H1 (cell line): ENCODE measurements around the gene OR2Z1. TPM values are rescaled to one million over a fixed set of nuclear protein-coding genes. Genes with fewer than 3 reads are reported as not detected.

Experiments
- CTCF ChIA-PET: fragments of 300-600 bp; sonication (Branson Sonifier 250); formaldehyde crosslinking; loops from one replicate; lab custom pipeline; 2021; ENCODE audit not compliant: partially characterized antibody; lab: Charles Lee
- POLR2A ChIA-PET: fragments of 300-600 bp; sonication (Branson Sonifier 250); formaldehyde crosslinking; loops from one replicate; lab custom pipeline; 2021; ENCODE audit warnings: inconsistent platforms; ENCODE audit not compliant: partially characterized antibody; lab: Charles Lee
- DNase-seq, 2 experiments: peaks; one replicate each; pipeline versions ENCODE4 v3.0.0 to v3.0.0-alpha.2; 2010 to 2022; ENCODE audit warnings: low spot score in 2 of 2, low read depth in 1 of 2, mixed read lengths in 1 of 2
- FAIRE-seq: peaks from 2 replicates; lab custom pipeline; 2011; peaks lifted over from hg19 to GRCh38; lab: Jason Lieb, UNC
- H2AFZ ChIP-seq: 2 replicates; pipeline ENCODE4 v1.8.1; 2012; ENCODE audit warnings: low read length, inconsistent platforms
- H2AK5ac ChIP-seq: 2 replicates; pipeline ENCODE4 v1.6.1; 2013; ENCODE audit warnings: low read depth, low read length
- H2BK120ac ChIP-seq: replicated peaks from 2 replicates; pipeline ENCODE3; 2013; ENCODE audit warnings: low read depth, low read length, inconsistent platforms
- H2BK12ac ChIP-seq: 2 replicates; pipeline ENCODE4 v1.6.1; 2013; ENCODE audit warnings: low read depth, low read length
- H2BK15ac ChIP-seq: 2 replicates; pipeline ENCODE4 v1.6.1; 2013; ENCODE audit warnings: low read length
- H2BK20ac ChIP-seq: 2 replicates; pipeline ENCODE4 v1.6.1; 2013; ENCODE audit warnings: low read length
- H2BK5ac ChIP-seq: 2 replicates; pipeline ENCODE4 v1.6.1; 2013; ENCODE audit warnings: low read depth, low read length
- H3K14ac ChIP-seq: 2 replicates; pipeline ENCODE4 v1.6.1; 2013; ENCODE audit warnings: inconsistent platforms; ENCODE audit not compliant: insufficient read length
- H3K18ac ChIP-seq: 2 replicates; pipeline ENCODE4 v1.6.1; 2013; ENCODE audit warnings: low read length; ENCODE audit errors: extremely low read depth
- H3K23ac ChIP-seq: 2 replicates; pipeline ENCODE4 v1.6.1; 2013; ENCODE audit warnings: inconsistent platforms; ENCODE audit not compliant: insufficient read length
- H3K23me2 ChIP-seq: 2 replicates; pipeline ENCODE4 v1.6.1; 2013; ENCODE audit warnings: low read depth, low read length
- H3K27ac ChIP-seq: 2 replicates; pipeline ENCODE4 v1.6.1; 2011; ENCODE audit warnings: low read depth, low read length, inconsistent platforms
- H3K27me3 ChIP-seq, 4 experiments: replicated peaks in 1 of 4; 1 replicate in 1 of 4; 2 replicates in 3 of 4; pipeline versions ENCODE4 v1.6.1 to v1.8.1; 2011 to 2013; ENCODE audit warnings: low read length in 3 of 4, mild to moderate bottlenecking in 3 of 4, inconsistent platforms in 2 of 4, mixed read lengths in 2 of 4, moderate library complexity in 1 of 4; ENCODE audit not compliant: control insufficient read depth in 3 of 4, insufficient read depth in 3 of 4; ENCODE audit errors: extremely low read depth in 1 of 4
- H3K36me3 ChIP-seq, 4 experiments: 2 replicates each; pipeline versions ENCODE4 v1.6.1 to v1.8.1; 2011 to 2013; ENCODE audit warnings: mild to moderate bottlenecking in 4 of 4, low read length in 3 of 4, moderate library complexity in 2 of 4, control low read depth in 1 of 4, inconsistent platforms in 1 of 4; ENCODE audit not compliant: insufficient read depth in 4 of 4, control insufficient read depth in 2 of 4
- H3K4ac ChIP-seq: replicated peaks from 2 replicates; pipeline ENCODE3; 2013; ENCODE audit warnings: low read length, low read depth, mixed read lengths, inconsistent platforms; ENCODE audit not compliant: insufficient read length
- H3K4me1 ChIP-seq, 4 experiments: replicated peaks in 1 of 4; 1 replicate in 1 of 4; 2 replicates in 3 of 4; pipeline versions ENCODE4 v1.6.1 to v1.8.1; 2011 to 2013; ENCODE audit warnings: low read length in 3 of 4, inconsistent platforms in 2 of 4, mixed read lengths in 1 of 4; ENCODE audit not compliant: insufficient read depth in 4 of 4, control insufficient read depth in 3 of 4
- H3K4me2 ChIP-seq, 2 experiments: 2 replicates each; pipeline versions ENCODE4 v1.6.1 to v1.8.1; 2011 to 2013; ENCODE audit warnings: low read depth in 2 of 2, low read length in 2 of 2, control low read depth in 1 of 2, inconsistent platforms in 1 of 2, mild to moderate bottlenecking in 1 of 2; ENCODE audit not compliant: insufficient read depth in 1 of 2
- H3K4me3 ChIP-seq, 4 experiments: fragments of 200-600, 300-600 bp in 1 of 4; sonication (generic), shearing (Covaris generic), sonication (Bioruptor Twin) in 1 of 4; 2 replicates each; pipeline versions ENCODE4 v1.5.1 to v1.8.1; 2011 to 2016; ENCODE audit warnings: low read length in 4 of 4, low read depth in 3 of 4, control low read depth in 2 of 4, inconsistent platforms in 2 of 4, mild to moderate bottlenecking in 2 of 4, mixed read lengths in 1 of 4, moderate library complexity in 1 of 4; ENCODE audit not compliant: insufficient read depth in 2 of 4; ENCODE audit errors: extremely low read depth in 1 of 4
- H3K56ac ChIP-seq: replicated peaks from 2 replicates; pipeline ENCODE3; 2013; ENCODE audit warnings: low read depth, mild to moderate bottlenecking, mixed read lengths, low read length, inconsistent platforms; ENCODE audit not compliant: insufficient read length
- H3K79me1 ChIP-seq: 2 replicates; pipeline ENCODE4 v1.6.1; 2013; ENCODE audit warnings: low read depth, low read length, control low read depth
- H3K79me2 ChIP-seq, 2 experiments: 2 replicates each; pipeline versions ENCODE4 v1.6.1 to v1.8.1; 2012 to 2013; ENCODE audit warnings: low read length in 2 of 2, mild to moderate bottlenecking in 2 of 2, inconsistent platforms in 1 of 2; ENCODE audit not compliant: insufficient read depth in 2 of 2, control insufficient read depth in 1 of 2
- H3K9ac ChIP-seq, 4 experiments: replicated peaks in 1 of 4; 1 replicate in 1 of 4; 2 replicates in 3 of 4; pipeline versions ENCODE4 v1.6.1 to v1.8.1; 2011 to 2013; ENCODE audit warnings: low read depth in 3 of 4, low read length in 3 of 4, control low read depth in 2 of 4, mild to moderate bottlenecking in 2 of 4, moderate library complexity in 2 of 4, inconsistent platforms in 1 of 4; ENCODE audit errors: extremely low read depth in 1 of 4
- H3K9me3 ChIP-seq, 2 experiments: 2 replicates each; pipeline versions ENCODE4 v1.6.1 to v1.8.1; 2012 to 2013; ENCODE audit warnings: mild to moderate bottlenecking in 2 of 2, moderate library complexity in 2 of 2, control low read depth in 1 of 2, inconsistent platforms in 1 of 2, low read depth in 1 of 2, low read length in 1 of 2, mixed read lengths in 1 of 2; ENCODE audit not compliant: insufficient read depth in 2 of 2
- H4K20me1 ChIP-seq, 2 experiments: replicated peaks in 1 of 2; 2 replicates each; pipeline versions ENCODE3 to v1.8.1; 2011 to 2013; ENCODE audit warnings: inconsistent platforms in 2 of 2, low read length in 2 of 2, mild to moderate bottlenecking in 1 of 2; ENCODE audit not compliant: insufficient read depth in 2 of 2, control insufficient read depth in 1 of 2
- H4K5ac ChIP-seq: 2 replicates; pipeline ENCODE4 v1.6.1; 2013; ENCODE audit warnings: low read length, low read depth, mixed read lengths, inconsistent platforms; ENCODE audit not compliant: insufficient read length
- H4K8ac ChIP-seq: 2 replicates; pipeline ENCODE4 v1.8.0; 2013; ENCODE audit warnings: mild to moderate bottlenecking, moderate library complexity, low read length, inconsistent platforms; ENCODE audit not compliant: insufficient read depth; ENCODE audit errors: extremely low read depth
- H4K91ac ChIP-seq: replicated peaks from 2 replicates; pipeline ENCODE3; 2013; ENCODE audit warnings: low read length, mixed read lengths, inconsistent platforms; ENCODE audit not compliant: insufficient read length
- ATF2 ChIP-seq: IDR thresholded peaks from 2 replicates; pipeline ENCODE4 v1.6.1; 2012; ENCODE audit warnings: low read length, inconsistent platforms
- CHD1 ChIP-seq: IDR thresholded peaks from 2 replicates; pipeline ENCODE4 v1.6.1; 2012; ENCODE audit warnings: low read depth, low read length, improper control_type of control experiment
- CTBP2 ChIP-seq: IDR thresholded peaks from 2 replicates; pipeline ENCODE4 v1.7.0; 2011; ENCODE audit warnings: borderline replicate concordance, mild to moderate bottlenecking, moderate library complexity, mixed read lengths, low read length; ENCODE audit not compliant: insufficient read depth, insufficient read length
- GABPA ChIP-seq: IDR thresholded peaks from 2 replicates; pipeline ENCODE4 v1.6.1; 2011; ENCODE audit warnings: mild to moderate bottlenecking, low read length, moderate library complexity, borderline replicate concordance; ENCODE audit not compliant: insufficient read depth
- GTF2F1 ChIP-seq: IDR thresholded peaks from 2 replicates; pipeline ENCODE4 v1.6.1; 2012; ENCODE audit warnings: low read depth, low read length, improper control_type of control experiment, borderline replicate concordance
- POLR2A ChIP-seq, 2 experiments: IDR thresholded peaks; 1 replicate in 1 of 2; 2 replicates in 1 of 2; pipeline ENCODE4 v1.6.1; 2011; ENCODE audit warnings: low read depth in 2 of 2, low read length in 2 of 2, mild to moderate bottlenecking in 2 of 2; ENCODE audit errors: control extremely low read depth in 1 of 2
- POU5F1 ChIP-seq: IDR thresholded peaks from 2 replicates; pipeline ENCODE4 v1.6.1; 2011; ENCODE audit warnings: low read depth, mild to moderate bottlenecking, low read length, moderate library complexity
- SAP30 ChIP-seq: fragments of 300-600 bp; sonication (generic); IDR thresholded peaks from 2 replicates; pipeline ENCODE4 v1.7.1; 2012; ENCODE audit warnings: low read length, moderate library complexity, mild to moderate bottlenecking, inconsistent platforms; ENCODE audit not compliant: insufficient read depth, insufficient replicate concordance
- TAF7 ChIP-seq: optimal IDR thresholded peaks from 2 replicates; pipeline ENCODE3; 2011; ENCODE audit warnings: low read depth, mild to moderate bottlenecking, inconsistent platforms, low read length, moderate library complexity, borderline replicate concordance
- WGBS, 2 experiments: shearing (Covaris generic) in 1 of 2; methylation state at CpG; one replicate each; pipeline versions ENCODE4 v1.1.6 to v1.1.7; 2013 to 2015; ENCODE audit warnings: low lambda C conversion rate in 2 of 2, mixed read lengths in 2 of 2, inconsistent platforms in 1 of 2, low coverage in 1 of 2, missing lambda C conversion rate in 1 of 2; ENCODE audit not compliant: insufficient replicate concordance in 2 of 2, insufficient coverage in 1 of 2, insufficient read length in 1 of 2; ENCODE audit errors: extremely low coverage in 1 of 2, missing lambda C conversion rate in 1 of 2; 5-methylcytosine and 5-hydroxymethylcytosine counted together
- polyA plus RNA-seq, 7 experiments: library from polyadenylated mRNA; depleted of rRNA in 3 of 7; stranded (reverse) in 5 of 7; unstranded in 2 of 7; fragments of >200 nt in 5 of 7; fragments of 200-250 nt in 2 of 7; gene quantifications; 1 replicate in 5 of 7; 2 replicates in 1 of 7; 4 replicates in 1 of 7; pipeline versions ENCODE4 v1.2.1 to v1.2.3, GENCODE V29; 2011 to 2013; ENCODE audit warnings: missing spikeins in 2 of 7, mixed read lengths in 2 of 7
- total RNA-seq: library from RNA; stranded (reverse); fragmentation: NEBNext Ultra II Directional; extraction: Animal tissue kit (Norgen Biotek cat#: 25700); gene quantifications from 2 replicates; pipeline ENCODE4 v1.2.1, GENCODE V29; 2021

OR2Z1 gene
- total and polyA plus RNA-seq, 2 of the 8 experiments (the other 6 are each of a cell fraction or from before 2014, with no cell fraction given) = not detected

- no peak overlapping the region for H3K9ac ChIP-seq
- ChIA-PET CTCF (interaction anchor here (1.0 to 4.6 kb wide), 3 partner anchors 36 to 51 kb away, joined by 3 to 41 read pairs (median 4); no protein-coding TSS in a partner anchor), POLR2A (no interaction called here)
- H3K23me2 ChIP-seq = no peaks in the 10 kb centered on the region; the same call in 1 of the 2 replicates
- WGBS, 2 experiments = 81% methylated on average over 5 of the region's 6 CpGs; no CpG with 5 or more reads in 1 of the 2 experiments
- DNase-seq = no peak
- H3K56ac ChIP-seq = no peak overlapping the region
- H2BK12ac ChIP-seq = no peak overlapping the region
- H3K4ac ChIP-seq = no peak overlapping the region
- no peaks in the 10 kb centered on the region for H4K20me1 ChIP-seq
- H4K91ac ChIP-seq = no peak overlapping the region
- H3K4me3 ChIP-seq = no peak overlapping the region
- no peak overlapping the region for H2AK5ac ChIP-seq
- no peaks in the 10 kb centered on the region for H3K4me1 ChIP-seq
- no peaks in the 10 kb centered on the region for H3K79me1 ChIP-seq
- no peak overlapping the region for H2BK5ac ChIP-seq
- no peak overlapping the region for H3K27ac ChIP-seq
- no peak overlapping the region for H2AFZ ChIP-seq
- no peak for FAIRE-seq
- no peak overlapping the region for H4K5ac ChIP-seq
- H3K36me3 ChIP-seq = no peaks in the 10 kb centered on the region
- no peak overlapping the region for H2BK20ac ChIP-seq
- peaks cover 9 to 15% of the 10 kb centered on the region in 2 experiments; a peak in 2 of 4 replicates for H3K9me3 ChIP-seq
- no peak overlapping the region for H4K8ac ChIP-seq
- no peak overlapping the region for H3K18ac ChIP-seq
- H2BK120ac ChIP-seq = no peak overlapping the region
- no peak overlapping the region for H3K4me2 ChIP-seq
- H3K79me2 ChIP-seq = no peaks in the 10 kb centered on the region
- H2BK15ac ChIP-seq = no peak overlapping the region
- H3K23ac ChIP-seq = no peak overlapping the region
- no peaks in the 10 kb centered on the region; a peak in 1 of 7 replicates for H3K27me3 ChIP-seq
- no peak overlapping the region for H3K14ac ChIP-seq
- TF ChIP-seq SAP30 = no peak
- no peak for TF ChIP-seq POLR2A (IDR thresholded peaks at IDR 0.05; ENCODE audit: control extremely low read depth in 1 of 2, low read depth in 2 of 2, low read length in 2 of 2)
- TF ChIP-seq POU5F1 = no peak
- no peak for TF ChIP-seq CTBP2
- no peak for TF ChIP-seq ATF2
- TF ChIP-seq GABPA = no peak
- TF ChIP-seq TAF7 = no peak
- no peak for TF ChIP-seq CHD1
- TF ChIP-seq GTF2F1 = no peak
These were observed 25.9 kb upstream of the OR2Z1 start for GRCh38 chr19:8695501-8695900.
